Measurements from ENCODE around the gene CTAGE8.
"Not testable (repeated sequence)": the region's sequence is repeated elsewhere in the genome, so short reads cannot be mapped to it uniquely, and the experiment has no call there.

DNA sequence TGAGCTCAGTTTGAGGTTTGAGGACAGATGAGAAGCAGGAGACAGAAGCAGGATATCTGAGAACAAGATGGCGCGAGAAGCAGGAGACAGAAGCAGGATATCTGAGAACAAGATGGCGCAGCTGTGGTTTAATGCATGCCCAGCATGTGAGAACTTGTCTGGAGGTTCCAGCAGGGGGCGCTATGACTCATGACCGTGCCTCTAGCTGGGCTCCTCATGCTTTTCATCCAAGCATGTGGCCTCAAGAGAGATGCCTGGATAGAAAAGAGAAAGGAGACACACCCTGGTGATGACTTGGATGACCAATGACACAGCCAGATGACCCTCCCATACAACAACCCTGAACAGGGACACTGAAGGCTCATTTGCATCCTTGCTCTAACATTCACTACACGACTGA lies 10.9 kb upstream of the CTAGE8 start:
- TF ChIP-seq, protein P1, sequence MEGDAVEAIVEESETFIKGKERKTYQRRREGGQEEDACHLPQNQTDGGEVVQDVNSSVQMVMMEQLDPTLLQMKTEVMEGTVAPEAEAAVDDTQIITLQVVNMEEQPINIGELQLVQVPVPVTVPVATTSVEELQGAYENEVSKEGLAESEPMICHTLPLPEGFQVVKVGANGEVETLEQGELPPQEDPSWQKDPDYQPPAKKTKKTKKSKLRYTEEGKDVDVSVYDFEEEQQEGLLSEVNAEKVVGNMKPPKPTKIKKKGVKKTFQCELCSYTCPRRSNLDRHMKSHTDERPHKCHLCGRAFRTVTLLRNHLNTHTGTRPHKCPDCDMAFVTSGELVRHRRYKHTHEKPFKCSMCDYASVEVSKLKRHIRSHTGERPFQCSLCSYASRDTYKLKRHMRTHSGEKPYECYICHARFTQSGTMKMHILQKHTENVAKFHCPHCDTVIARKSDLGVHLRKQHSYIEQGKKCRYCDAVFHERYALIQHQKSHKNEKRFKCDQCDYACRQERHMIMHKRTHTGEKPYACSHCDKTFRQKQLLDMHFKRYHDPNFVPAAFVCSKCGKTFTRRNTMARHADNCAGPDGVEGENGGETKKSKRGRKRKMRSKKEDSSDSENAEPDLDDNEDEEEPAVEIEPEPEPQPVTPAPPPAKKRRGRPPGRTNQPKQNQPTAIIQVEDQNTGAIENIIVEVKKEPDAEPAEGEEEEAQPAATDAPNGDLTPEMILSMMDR (conservative IDR thresholded peaks at IDR 0.05), result not testable (repeated sequence)
- TF ChIP-seq EZH2 (IDR thresholded peaks at IDR 0.05; ENCODE audit: low read depth), result not testable (repeated sequence)

Measured in PC-9 (cell line).